Measurements from ENCODE around the gene RIPK1.

GRCh38 chr6:3162565-3163247 lies 94.4 kb downstream of the RIPK1 start:
- TF ChIP-seq, protein P1, sequence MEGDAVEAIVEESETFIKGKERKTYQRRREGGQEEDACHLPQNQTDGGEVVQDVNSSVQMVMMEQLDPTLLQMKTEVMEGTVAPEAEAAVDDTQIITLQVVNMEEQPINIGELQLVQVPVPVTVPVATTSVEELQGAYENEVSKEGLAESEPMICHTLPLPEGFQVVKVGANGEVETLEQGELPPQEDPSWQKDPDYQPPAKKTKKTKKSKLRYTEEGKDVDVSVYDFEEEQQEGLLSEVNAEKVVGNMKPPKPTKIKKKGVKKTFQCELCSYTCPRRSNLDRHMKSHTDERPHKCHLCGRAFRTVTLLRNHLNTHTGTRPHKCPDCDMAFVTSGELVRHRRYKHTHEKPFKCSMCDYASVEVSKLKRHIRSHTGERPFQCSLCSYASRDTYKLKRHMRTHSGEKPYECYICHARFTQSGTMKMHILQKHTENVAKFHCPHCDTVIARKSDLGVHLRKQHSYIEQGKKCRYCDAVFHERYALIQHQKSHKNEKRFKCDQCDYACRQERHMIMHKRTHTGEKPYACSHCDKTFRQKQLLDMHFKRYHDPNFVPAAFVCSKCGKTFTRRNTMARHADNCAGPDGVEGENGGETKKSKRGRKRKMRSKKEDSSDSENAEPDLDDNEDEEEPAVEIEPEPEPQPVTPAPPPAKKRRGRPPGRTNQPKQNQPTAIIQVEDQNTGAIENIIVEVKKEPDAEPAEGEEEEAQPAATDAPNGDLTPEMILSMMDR (IDR thresholded peaks at IDR 0.05; ENCODE audit: low read length) = no peak
- TF ChIP-seq EZH2 (IDR thresholded peaks at IDR 0.05; ENCODE audit: borderline replicate concordance, low read length) = no peak

Measured in OCI-LY1 (cell line).